Mesendoderm (in vitro differentiated cells): Measurements from ENCODE around the gene TEX264.

Source experiments
- DNase-seq: peaks from one replicate; pipeline ENCODE4 v3.0.0; 2013
- H2AK5ac ChIP-seq: 2 replicates; pipeline ENCODE4 v1.6.1; 2013; ENCODE audit warnings: low read length, inconsistent platforms
- H2BK120ac ChIP-seq: 2 replicates; pipeline ENCODE4 v1.6.1; 2013; ENCODE audit warnings: low read depth, mild to moderate bottlenecking, low read length, moderate library complexity, mixed read lengths
- H2BK15ac ChIP-seq: replicated peaks from 2 replicates; pipeline ENCODE4 v1.6.1; 2013; ENCODE audit warnings: low read depth, mild to moderate bottlenecking, moderate library complexity
- H2BK5ac ChIP-seq: 2 replicates; pipeline ENCODE4 v1.6.1; 2013; ENCODE audit warnings: low read length, inconsistent platforms
- H3K18ac ChIP-seq: 2 replicates; pipeline ENCODE4 v1.6.1; 2013; ENCODE audit warnings: mild to moderate bottlenecking, low read length, mixed read lengths
- H3K23ac ChIP-seq: one replicate; pipeline ENCODE4 v1.6.1; 2013; ENCODE audit warnings: low read length
- H3K27ac ChIP-seq: 2 replicates; pipeline ENCODE4 v1.5.1; 2013; ENCODE audit warnings: low read depth, mild to moderate bottlenecking, inconsistent platforms, low read length, moderate library complexity
- H3K27me3 ChIP-seq: 2 replicates; pipeline ENCODE4 v1.6.1; 2013; ENCODE audit warnings: low read length, control low read depth, mild to moderate bottlenecking, inconsistent platforms; ENCODE audit not compliant: insufficient read depth, poor library complexity
- H3K36me3 ChIP-seq: 2 replicates; pipeline ENCODE4 v1.6.1; 2013; ENCODE audit warnings: low read length, inconsistent platforms; ENCODE audit not compliant: control insufficient read depth, insufficient read depth
- H3K4ac ChIP-seq: one replicate; pipeline ENCODE4 v1.6.1; 2013; ENCODE audit warnings: low read depth, mild to moderate bottlenecking, low read length, moderate library complexity
- H3K4me1 ChIP-seq: 2 replicates; pipeline ENCODE4 v1.6.1; 2013; ENCODE audit warnings: low read depth, low read length, inconsistent platforms; ENCODE audit not compliant: control insufficient read depth
- H3K4me2 ChIP-seq: 2 replicates; pipeline ENCODE4 v1.6.1; 2013; ENCODE audit warnings: low read length
- H3K4me3 ChIP-seq: 2 replicates; pipeline ENCODE4 v1.5.1; 2013; ENCODE audit warnings: mild to moderate bottlenecking, low read length
- H3K56ac ChIP-seq: one replicate; pipeline ENCODE4 v1.6.1; 2013; ENCODE audit warnings: low read length
- H3K79me1 ChIP-seq: 2 replicates; pipeline ENCODE4 v1.6.1; 2013; ENCODE audit warnings: low read length, inconsistent platforms
- H3K79me2 ChIP-seq: 2 replicates; pipeline ENCODE4 v1.6.1; 2013; ENCODE audit warnings: mild to moderate bottlenecking, low read length; ENCODE audit not compliant: control insufficient read depth, insufficient read depth
- H3K9ac ChIP-seq: 2 replicates; pipeline ENCODE4 v1.6.1; 2013; ENCODE audit warnings: low read length, inconsistent platforms
- H4K5ac ChIP-seq: one replicate; pipeline ENCODE4 v1.6.1; 2013; ENCODE audit warnings: low read length
- H4K8ac ChIP-seq: one replicate; pipeline ENCODE4 v1.6.1; 2013; ENCODE audit warnings: low read depth, mild to moderate bottlenecking, control low read depth, low read length, moderate library complexity
- WGBS: extraction: QIAGEN DNeasy Blood & Tissue Kit; methylation state at CpG from one replicate; pipeline ENCODE4 v1.1.7; 2013; ENCODE audit warnings: low lambda C conversion rate, missing lambda C conversion rate; ENCODE audit not compliant: insufficient coverage; ENCODE audit errors: extremely low coverage; 5-methylcytosine and 5-hydroxymethylcytosine counted together

TEX264 gene

DNA sequence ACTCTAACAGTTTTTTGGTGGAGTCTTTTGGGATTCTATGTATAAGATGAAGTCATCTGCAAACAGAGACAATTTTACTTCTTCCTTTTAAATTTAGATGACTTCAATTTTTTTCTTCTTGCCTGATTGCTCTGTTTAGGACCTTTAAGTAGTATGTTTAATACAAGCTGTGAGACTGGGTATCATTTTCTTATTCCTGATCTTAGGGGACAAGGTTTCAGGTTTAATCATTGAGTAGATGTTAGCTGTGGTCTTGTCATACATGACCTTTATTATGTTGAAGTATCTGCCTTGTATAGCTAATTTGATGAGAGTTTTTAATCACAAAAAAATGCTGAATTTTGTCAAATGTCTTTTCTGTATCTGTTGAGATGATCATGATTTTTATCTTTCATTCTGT lies 56.4 kb downstream of the TEX264 start:
- Histone ChIP-seq H4K8ac (no peak overlapping the region), H3K18ac (no peak overlapping the region), H3K4ac (no peak overlapping the region), H3K79me1 (no peaks in the 10 kb centered on the region), H3K36me3 (no peaks in the 10 kb centered on the region), H2BK120ac (no peak overlapping the region), H3K4me2 (no peak overlapping the region), H4K5ac (no peak overlapping the region), H3K79me2 (no peaks in the 10 kb centered on the region), H3K4me3 (no peak overlapping the region), H3K27ac (no peak overlapping the region), H3K27me3 (no peaks in the 10 kb centered on the region), H2BK5ac (no peak overlapping the region), H3K9ac (no peak overlapping the region), H2AK5ac (no peak overlapping the region), H2BK15ac (no peak overlapping the region), H3K56ac (no peak overlapping the region), H3K23ac (no peak overlapping the region), H3K4me1 (no peaks in the 10 kb centered on the region)
- no peak for DNase-seq

DNA sequence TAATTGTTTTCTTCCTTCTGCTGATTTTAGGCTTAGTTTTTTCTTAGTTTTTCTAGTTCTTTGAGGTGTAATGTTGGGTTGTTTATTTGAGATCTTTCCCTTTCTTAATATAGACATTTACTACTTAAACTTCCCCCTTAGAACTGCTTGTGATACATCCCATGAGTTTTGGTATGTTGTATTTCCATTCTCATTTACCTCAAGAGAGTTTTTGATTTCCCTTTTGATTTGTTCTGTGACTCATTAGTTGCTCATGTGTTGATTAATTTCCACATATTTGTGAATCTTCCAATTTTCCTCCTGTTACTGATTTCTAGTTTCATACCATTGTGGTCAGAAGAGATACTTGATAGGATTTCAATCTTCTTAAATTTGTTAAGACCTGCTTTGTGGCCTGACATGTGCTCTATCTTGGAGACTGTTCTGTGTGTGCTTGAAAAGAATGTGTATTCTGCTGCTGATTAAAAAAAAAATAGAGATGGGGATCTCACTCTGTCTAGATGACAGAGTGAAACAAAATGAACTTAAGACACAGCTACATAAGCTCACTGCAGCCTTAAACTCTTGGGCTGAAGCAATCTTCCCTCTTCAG lies 58.1 kb downstream of the TEX264 start:
- Histone ChIP-seq H3K36me3 (no peaks in the 10 kb centered on the region), H3K79me2 (no peaks in the 10 kb centered on the region), H3K4ac (no peak overlapping the region), H3K23ac (no peak overlapping the region), H3K27ac (no peak overlapping the region), H4K5ac (no peak overlapping the region), H3K56ac (no peak overlapping the region), H3K18ac (no peak overlapping the region), H2BK5ac (no peak overlapping the region), H2BK15ac (no peak overlapping the region), H2AK5ac (no peak overlapping the region), H3K79me1 (no peaks in the 10 kb centered on the region), H3K4me3 (no peak overlapping the region), H3K27me3 (no peaks in the 10 kb centered on the region), H2BK120ac (no peak overlapping the region), H3K4me2 (no peak overlapping the region), H3K4me1 (no peaks in the 10 kb centered on the region), H4K8ac (no peak overlapping the region), H3K9ac (no peak overlapping the region)
- no peak for DNase-seq

DNA sequence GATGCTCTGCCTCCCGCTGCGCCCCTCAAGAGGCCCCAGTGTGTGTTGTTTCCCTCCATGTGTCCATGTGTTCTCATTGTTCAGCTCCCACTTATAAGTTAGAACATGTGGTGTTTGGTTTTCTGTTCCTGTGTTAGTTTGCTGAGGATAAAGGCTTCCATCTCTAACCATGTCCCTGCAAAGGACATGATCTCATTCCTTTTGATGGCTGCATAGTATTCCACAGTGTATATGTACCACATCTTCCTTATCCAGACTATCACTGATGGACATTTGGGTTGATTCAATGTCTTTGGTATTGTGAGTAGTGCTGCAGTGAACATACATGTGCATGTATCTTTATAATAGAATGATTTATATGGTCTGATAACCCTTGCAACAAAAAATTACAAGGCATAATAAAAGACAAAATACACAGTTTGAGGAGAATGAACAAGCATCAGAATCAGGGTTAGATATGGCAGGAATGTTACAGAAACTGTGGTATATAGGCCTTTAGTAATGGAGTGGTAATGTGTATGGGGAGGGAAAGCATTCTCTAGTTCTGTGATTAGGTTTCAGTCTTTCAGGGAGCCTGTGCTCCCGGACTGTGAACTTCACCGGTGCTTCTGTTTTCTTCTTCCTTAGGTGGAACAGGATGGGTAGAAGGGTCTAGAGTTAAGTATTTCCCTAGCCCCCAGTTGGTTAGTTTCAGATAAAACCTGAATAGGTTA lies 63.0 kb downstream of the TEX264 start:
- H3K9ac ChIP-seq = no peak overlapping the region
- no peak overlapping the region for H4K5ac ChIP-seq
- no peak overlapping the region for H2BK15ac ChIP-seq
- no peaks in the 10 kb centered on the region for H3K4me1 ChIP-seq
- no peaks in the 10 kb centered on the region for H3K27me3 ChIP-seq
- no peak overlapping the region for H2AK5ac ChIP-seq
- H3K18ac ChIP-seq = no peak overlapping the region
- no peak overlapping the region for H3K4ac ChIP-seq
- no peaks in the 10 kb centered on the region for H3K79me2 ChIP-seq
- no peak overlapping the region for H3K23ac ChIP-seq
- no peak overlapping the region for H2BK5ac ChIP-seq
- no peak overlapping the region for H3K4me3 ChIP-seq
- no peaks in the 10 kb centered on the region for H3K36me3 ChIP-seq
- no peak overlapping the region for H2BK120ac ChIP-seq
- DNase-seq = no peak
- H3K4me2 ChIP-seq = no peak overlapping the region
- WGBS = no CpG with 5 or more reads among the region's 4 CpGs
- no peaks in the 10 kb centered on the region for H3K79me1 ChIP-seq
- no peak overlapping the region for H4K8ac ChIP-seq
- H3K27ac ChIP-seq = no peak overlapping the region
- H3K56ac ChIP-seq = no peak overlapping the region

DNA sequence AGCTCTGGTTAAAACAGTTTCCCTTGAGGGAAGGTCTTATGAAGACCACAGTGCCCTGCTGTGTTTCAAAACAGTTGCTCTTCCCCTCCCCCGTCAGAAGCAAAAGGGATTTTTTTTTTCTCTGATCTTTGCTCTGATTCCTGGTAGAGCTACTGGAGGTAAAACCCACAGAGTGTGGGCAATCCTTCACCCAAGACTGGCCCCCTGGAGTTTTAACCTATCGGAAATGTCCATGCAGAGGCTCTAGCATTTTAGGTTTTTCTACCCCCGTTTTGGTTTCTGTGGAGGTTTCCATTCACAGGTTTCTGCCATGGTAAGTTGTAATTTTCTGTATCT lies 63.5 kb downstream of the TEX264 start:
- no peak overlapping the region for H4K5ac ChIP-seq
- no peaks in the 10 kb centered on the region for H3K79me2 ChIP-seq
- H3K4me3 ChIP-seq = no peak overlapping the region
- H3K79me1 ChIP-seq = no peaks in the 10 kb centered on the region
- H3K4ac ChIP-seq = peak overlapping the region; percentile 70
- no peak overlapping the region for H3K4me2 ChIP-seq
- H2BK5ac ChIP-seq = no peak overlapping the region
- no peaks in the 10 kb centered on the region for H3K27me3 ChIP-seq
- no CpG with 5 or more reads among the region's 3 CpGs for WGBS
- DNase-seq = peak; percentile 38
- H3K4me1 ChIP-seq = no peaks in the 10 kb centered on the region
- H3K27ac ChIP-seq = no peak overlapping the region
- H3K36me3 ChIP-seq = no peaks in the 10 kb centered on the region
- no peak overlapping the region for H2AK5ac ChIP-seq
- H3K56ac ChIP-seq = no peak overlapping the region
- no peak overlapping the region for H4K8ac ChIP-seq
- no peak overlapping the region for H3K9ac ChIP-seq
- H3K23ac ChIP-seq = no peak overlapping the region
- H3K18ac ChIP-seq = peak overlapping the region; percentile 92
- no peak overlapping the region for H2BK120ac ChIP-seq
- H2BK15ac ChIP-seq = peak overlapping the region; percentile 78

DNA sequence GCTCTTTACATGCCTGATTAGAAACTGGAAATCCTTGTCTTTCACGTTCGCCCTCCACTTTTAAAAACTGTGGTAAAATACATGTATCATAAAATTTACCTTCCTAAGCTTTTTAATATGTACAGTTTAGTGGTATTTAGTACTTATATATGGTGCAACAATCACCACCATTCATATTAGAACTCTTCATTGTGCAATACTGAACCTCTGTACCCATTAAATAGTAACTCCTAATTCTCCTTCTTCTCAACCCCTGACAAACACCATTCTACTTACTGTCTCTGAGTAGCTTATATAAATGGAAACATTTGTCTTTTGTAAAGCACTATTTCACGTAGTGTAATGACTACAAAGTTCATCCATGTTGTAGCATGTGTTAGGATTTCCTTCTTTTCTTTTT lies 64.0 kb downstream of the TEX264 start:
- no peak overlapping the region for H3K4me3 ChIP-seq
- H3K79me2 ChIP-seq = no peaks in the 10 kb centered on the region
- no peaks in the 10 kb centered on the region for H3K36me3 ChIP-seq
- H3K23ac ChIP-seq = no peak overlapping the region
- H3K4me1 ChIP-seq = no peaks in the 10 kb centered on the region
- H3K4me2 ChIP-seq = no peak overlapping the region
- no peak overlapping the region for H3K9ac ChIP-seq
- H3K56ac ChIP-seq = no peak overlapping the region
- H2BK5ac ChIP-seq = no peak overlapping the region
- no peak overlapping the region for H3K18ac ChIP-seq
- no peaks in the 10 kb centered on the region for H3K27me3 ChIP-seq
- H4K8ac ChIP-seq = no peak overlapping the region
- no peak overlapping the region for H3K4ac ChIP-seq
- no peak overlapping the region for H2BK120ac ChIP-seq
- no peak overlapping the region for H4K5ac ChIP-seq
- H2AK5ac ChIP-seq = no peak overlapping the region
- H3K27ac ChIP-seq = no peak overlapping the region
- peak overlapping the region; percentile 78 for H2BK15ac ChIP-seq
- no CpG with 5 or more reads among the region's 3 CpGs for WGBS
- H3K79me1 ChIP-seq = no peaks in the 10 kb centered on the region
- no peak for DNase-seq

DNA sequence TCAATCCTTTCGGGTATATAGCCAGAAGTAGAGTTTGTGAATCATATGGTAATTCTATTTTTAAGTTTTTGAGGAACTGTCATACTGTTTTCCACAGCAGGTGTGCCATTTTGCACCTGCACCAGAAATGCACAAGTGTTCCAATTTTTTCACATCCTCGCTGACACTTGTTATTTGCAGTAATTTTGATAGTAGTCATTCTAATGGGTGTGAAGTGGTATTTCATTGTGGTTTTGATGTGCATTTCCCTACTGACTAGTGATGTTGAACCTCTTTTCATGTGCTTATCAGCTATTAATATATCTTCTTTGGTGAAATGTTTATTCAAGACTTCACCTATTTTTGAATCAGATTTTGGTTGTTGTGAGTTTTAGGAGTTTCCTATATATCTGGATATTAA lies 64.9 kb downstream of the TEX264 start:
- Histone ChIP-seq H3K27me3 (no peaks in the 10 kb centered on the region), H3K4me2 (no peak overlapping the region), H2BK15ac (no peak overlapping the region), H3K9ac (no peak overlapping the region), H3K27ac (no peak overlapping the region), H2BK120ac (no peak overlapping the region), H3K23ac (no peak overlapping the region), H3K79me1 (no peaks in the 10 kb centered on the region), H4K8ac (no peak overlapping the region), H3K79me2 (no peaks in the 10 kb centered on the region), H3K4me1 (no peaks in the 10 kb centered on the region), H3K56ac (no peak overlapping the region), H2AK5ac (no peak overlapping the region), H3K4me3 (no peak overlapping the region), H2BK5ac (no peak overlapping the region), H3K4ac (no peak overlapping the region), H3K36me3 (no peaks in the 10 kb centered on the region), H4K5ac (no peak overlapping the region), H3K18ac (no peak overlapping the region)
- no CpG with 5 or more reads among the region's 2 CpGs for WGBS
- DNase-seq = no peak
